Stimulated activated CD4-positive, alpha-beta T cell treated with anti-CD3 and anti-CD28 coated beads, Interleukin-2, amount 100 ng/mL, for 24 hours (primary cell): ENCODE results near the gene CD86.
"Not testable (repeated sequence)": the region's sequence is repeated elsewhere in the genome, so short reads cannot be mapped to it uniquely, and the experiment has no call there.

Experiments used
- DNase-seq, 2 donors: peaks; one replicate each; pipeline ENCODE4 v3.0.0-alpha.2; 2020

CD86 gene

DNA sequence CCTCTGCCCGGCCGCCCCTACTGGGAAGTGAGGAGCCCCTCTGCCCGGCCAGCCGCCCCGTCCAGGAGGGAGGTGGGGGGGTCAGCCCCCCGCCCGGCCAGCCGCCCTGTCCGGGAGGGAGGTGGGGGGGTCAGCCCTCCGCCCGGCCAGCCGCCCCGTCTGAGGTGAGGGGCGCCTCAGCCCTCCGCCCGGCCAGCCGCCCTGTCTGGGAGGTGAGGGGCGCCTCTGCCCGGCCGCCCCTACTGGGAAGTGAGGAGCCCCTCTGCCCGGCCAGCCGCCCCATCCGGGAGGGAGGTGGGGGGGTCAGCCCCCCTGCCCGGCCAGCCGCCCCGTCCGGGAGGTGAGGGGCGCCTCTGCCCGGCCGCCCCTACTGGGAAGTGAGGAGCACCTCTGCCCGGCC lies 109.8 kb downstream of the CD86 start:
- not testable (repeated sequence) for DNase-seq

DNA sequence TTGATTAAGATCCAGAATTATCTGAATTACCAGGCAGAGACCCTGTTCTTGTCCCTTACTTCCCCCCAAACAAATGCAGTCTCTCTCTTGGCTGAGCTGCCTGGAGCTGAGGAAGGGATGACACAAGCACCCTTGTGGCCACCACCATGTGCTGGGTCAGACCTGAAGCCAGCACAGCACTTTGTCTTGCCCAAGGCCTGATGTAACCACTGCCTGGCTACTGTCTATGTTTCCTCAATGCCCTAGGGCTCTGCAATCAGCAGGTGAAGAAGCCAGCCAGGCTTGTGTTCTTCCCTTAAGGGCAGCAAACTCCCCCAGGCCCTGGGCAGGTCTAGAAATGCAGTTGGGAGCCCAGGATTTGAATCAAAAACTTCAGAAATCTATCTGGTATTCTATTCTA lies 112.5 kb downstream of the CD86 start:
- no peak for DNase-seq

DNA sequence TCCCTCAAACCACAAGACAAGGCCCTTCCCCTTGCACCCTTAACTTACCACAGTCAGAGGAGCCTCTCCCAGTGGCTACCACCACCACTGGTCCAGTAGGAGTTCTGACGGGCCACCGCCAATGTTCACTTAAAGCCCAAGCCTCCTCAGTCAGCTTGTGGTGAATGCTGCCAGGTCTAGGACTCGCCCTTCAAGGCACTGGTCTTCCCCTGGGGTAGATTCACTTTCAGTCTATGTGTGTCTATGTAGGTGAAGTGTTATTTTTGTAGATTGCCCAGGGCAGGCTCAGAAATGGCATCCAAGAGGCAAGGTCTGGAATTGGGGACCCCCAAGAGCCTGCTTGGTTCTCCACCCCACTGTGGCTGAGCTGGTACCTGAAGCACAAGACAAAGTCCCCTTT lies 112.9 kb downstream of the CD86 start:
- DNase-seq, result no peak

DNA sequence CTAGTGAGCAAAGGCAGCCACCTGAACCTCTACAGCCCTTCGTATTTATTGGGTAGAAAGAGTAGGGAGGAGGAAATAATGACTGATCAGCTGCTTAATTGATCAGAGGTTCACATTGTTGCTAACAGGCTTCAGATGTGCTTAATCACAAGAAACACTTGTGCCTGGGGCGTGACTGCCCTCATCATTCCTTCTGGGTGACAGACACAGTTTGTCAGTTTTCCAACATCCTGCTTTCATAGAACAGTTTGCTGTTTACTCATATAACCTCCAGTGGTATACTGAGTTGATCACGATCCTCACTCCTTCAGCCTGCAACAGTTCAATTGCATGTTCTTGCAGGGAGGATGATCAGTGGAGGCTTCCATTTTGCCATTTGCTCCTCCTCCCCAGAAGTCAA lies 114.7 kb downstream of the CD86 start:
- no peak for DNase-seq
